Effector CD8-positive, alpha-beta T cell (primary cell): ENCODE measurements around the gene SMIM15.
"Not testable (repeated sequence)": the region's sequence is repeated elsewhere in the genome, so short reads cannot be mapped to it uniquely, and the experiment has no call there.

Source experiments
- DNase-seq: peaks from one replicate; lab custom pipeline; 2025; lab: John Stamatoyannopoulos, UW
- total RNA-seq, 4 experiments: gene quantifications; one replicate each; lab custom pipeline; 2026; lab: John Stamatoyannopoulos, UW

SMIM15 gene, protein sequence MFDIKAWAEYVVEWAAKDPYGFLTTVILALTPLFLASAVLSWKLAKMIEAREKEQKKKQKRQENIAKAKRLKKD
- total RNA-seq = 25.0 to 44.9 (median 35.6) reads per million in 4 experiments

DNA sequence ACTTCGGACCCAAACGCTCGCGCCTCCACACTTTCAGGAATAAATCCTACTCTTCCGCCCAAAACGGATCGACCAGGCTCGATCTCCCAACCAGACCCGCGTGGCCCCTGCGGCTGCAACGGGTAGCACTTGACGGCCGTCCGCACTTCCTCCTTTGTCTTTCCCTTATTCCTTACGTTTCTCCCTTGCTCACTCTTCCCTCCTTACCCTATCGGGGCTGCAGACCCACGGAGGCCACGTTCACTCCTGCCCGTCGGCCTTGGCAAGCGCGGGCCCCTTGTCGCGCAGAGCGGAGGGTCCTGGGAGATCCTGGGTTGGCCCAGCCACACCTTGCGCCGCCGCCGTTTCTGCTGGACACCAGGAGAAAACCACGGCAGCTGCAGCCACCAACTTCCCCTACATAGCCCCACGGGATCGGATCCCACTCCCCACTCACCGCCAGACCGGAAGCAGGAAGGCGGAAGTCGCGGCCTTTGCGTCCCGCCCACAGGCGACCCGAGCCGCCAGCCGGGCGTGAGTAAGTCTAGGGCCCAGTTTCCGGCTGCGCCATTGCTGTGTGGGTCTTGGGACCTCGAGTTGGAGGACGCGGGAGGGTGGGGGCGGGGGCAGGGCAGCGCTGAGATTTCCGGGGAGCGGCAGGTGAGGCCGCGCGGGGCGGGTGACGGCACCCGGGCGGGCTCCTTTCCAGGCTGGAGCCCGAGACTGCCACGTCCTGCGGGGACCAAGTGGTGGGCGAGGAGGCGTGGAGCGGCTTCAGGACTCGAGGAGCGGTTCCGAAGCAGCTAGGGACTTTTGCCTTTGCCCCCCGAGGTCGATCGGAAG, at the start of gene SMIM15:
TSS of gene SMIM15 (minus strand) at position 459 of the 822 bp plus-strand sequence. CDS start 2,297 bp downstream, outside the sequence.
- DNase-seq = peak; percentile 60

DNA sequence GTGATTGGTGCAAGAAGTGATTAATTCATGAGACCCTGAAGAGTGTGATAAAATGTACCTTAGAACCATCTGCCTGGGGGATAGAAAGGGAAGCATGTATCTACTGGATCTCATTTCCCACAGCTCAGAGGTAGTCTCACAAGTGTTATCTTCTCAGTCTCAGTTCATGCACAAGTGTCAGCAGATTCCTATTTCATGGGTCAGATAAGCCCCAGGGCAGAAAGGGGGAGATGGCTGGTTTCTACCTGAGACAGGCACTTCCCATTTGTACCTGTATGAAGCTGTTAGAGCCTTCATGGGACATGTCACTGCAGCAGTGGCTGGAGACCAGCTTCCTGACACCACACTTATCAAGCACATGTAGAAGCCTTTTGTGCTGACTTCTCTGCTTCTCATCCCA, 45.6 kb upstream of the SMIM15 start:
- DNase-seq = no peak

DNA sequence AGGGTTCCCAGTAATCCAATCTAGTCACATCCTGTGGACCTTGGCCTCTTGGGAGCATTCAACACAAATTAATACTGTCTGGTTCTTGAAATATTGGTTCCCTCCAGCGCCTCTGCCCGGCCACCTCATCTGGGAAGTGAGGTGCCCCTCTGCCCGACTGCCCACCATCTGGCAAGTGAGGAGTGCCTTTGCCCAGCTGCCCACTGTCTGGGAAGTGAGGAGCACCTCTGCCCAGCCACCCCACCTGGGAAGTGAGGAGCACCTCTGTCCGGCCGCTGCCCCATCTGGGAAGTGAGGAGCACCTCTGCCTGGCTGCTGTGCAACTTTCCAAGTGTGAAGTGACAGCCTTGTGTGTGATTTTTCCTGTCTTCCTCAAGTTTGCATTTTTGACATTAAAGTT, 42.7 kb upstream of the SMIM15 start:
- no peak for DNase-seq

DNA sequence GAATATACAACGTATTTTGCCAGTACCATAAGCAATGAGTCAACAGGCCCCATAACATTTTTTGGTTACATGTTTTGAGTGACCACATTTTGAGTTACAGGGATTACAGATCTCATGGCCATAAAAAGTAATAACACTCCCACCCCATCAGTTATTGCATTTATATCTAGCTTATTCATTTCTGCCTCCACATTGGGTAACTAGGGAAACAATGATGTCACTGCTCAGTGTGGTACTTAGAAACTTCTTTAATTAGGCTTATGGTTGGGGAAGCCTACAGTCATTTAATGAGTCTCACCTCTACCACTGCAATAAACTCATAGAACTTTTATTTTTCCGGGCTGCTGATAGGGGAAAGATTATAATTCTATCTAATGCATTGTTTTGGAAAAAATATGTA, 39.9 kb upstream of the SMIM15 start:
- DNase-seq = no peak

DNA sequence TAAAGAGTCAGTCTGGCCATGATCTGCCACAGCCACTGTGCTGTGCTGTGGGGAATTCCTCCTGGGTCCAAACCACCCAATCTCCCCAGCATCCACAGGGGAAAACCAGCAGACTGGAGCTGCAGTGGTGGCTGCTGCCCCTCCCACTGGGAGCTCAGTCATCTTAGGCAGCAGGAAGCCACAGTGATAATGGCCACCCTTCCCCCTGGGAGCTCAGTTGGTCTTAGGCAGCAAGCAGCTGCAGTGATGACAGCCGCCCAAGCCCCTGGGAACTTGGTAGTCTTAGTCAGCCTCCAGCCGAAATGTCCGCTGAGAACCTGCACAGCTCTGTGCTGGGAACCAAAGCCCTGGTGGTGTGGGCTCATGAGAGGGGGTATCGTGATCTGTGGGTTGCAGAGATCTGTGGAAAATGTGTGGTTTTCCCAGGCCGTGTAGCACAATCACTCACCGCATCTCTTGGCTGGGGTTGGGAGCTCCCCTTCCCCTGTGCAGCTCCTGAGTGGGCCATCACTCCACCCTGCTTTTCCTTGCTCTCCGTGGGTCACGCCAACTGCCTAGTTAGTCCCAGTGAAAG, 38.4 kb upstream of the SMIM15 start:
- no peak for DNase-seq

DNA sequence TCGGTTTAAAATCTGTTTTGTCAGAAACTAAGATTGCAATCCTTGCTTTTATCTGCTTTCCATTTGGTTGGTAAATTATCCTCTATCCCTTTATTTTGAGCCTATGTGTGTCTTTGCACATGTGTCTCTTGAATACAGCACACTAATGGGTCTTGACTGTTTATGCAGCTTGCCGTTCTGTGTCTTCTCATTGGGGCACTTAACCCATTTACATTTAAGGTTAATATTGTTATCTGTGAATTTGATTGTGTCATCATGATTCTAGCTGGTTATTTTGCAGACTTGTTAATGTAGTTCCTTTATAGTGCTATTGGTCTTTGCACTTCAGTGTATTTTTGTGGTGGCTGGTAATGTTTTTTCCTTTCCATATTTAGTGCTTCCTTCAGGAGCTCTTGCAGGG, 36.3 kb upstream of the SMIM15 start:
- DNase-seq = no peak

DNA sequence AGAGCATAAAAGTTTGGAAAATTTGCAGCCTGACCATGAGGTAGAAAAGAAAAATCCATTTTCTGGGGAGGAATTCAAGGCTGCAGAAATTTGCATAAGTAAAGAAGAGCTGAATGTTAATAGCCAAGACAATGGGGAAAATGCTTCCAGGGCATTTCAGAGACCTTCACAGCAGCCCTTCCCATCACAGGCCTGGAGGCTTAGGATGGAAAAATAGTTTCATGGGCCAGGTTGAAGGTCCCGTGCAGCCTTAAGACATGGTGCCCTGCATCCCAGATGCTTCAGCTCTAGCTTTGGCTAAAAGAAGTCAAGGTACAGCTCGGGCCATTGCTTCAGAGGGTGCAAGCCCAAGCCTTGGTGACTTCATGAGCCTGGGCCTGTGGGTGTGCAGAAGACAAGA, 25.6 kb upstream of the SMIM15 start:
- DNase-seq = not testable (repeated sequence)

DNA sequence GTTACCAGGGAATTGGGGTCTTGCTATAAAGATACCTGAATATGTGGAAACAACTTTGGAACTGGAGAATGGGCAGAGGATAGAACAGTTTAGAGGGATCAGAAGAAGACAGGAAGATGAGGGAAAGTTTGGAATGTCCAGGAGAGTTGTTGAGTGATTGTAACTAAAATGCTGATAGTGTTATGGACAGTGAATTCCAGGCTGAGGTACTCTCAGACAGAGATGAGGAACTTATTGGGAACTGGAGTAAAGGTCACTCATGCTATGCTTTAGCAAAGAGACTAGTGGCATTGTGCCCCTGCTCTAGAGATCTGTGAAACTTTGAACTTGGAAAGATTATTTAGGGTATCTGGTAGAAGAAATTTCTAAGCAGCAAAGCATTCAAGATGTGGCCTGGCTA, 25.1 kb upstream of the SMIM15 start:
- DNase-seq = not testable (repeated sequence)

DNA sequence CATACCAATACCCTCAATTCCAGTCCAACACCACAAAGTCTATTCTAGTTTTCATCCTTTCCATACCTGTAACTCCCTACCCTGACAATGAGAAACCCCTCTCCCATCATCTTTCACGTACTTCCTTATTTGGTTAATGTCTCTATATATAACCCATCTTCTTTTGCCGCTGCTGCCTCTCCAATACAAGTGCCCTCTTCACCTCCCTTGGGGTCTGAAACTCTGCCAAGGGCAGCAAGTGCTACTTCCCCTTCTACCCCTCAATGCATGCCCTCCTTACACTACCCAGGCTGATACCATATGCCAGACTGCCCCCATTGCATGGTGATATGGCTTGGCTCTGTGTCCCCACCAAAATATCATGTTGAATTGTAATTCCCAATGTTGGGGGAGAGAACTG, 24.4 kb upstream of the SMIM15 start:
- DNase-seq = no peak

DNA sequence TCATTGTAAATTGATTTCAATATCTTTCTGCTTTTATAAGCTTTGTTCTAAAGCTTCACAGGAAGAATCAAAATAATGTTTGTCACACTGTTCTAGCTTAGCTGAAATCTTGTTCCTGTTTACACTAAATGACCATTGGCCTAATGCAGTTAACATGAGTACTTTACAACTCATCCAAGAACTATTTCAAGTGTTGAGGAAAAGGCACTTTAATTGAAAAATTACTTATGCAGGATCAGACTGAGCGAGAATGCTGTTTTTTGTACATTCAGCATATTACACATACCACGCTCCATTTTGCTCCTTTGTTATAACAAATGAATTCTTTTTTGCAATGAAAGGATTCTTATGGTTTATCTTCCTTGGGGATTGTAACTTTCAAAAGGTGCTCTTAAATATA, 22.4 kb upstream of the SMIM15 start:
- DNase-seq = no peak

DNA sequence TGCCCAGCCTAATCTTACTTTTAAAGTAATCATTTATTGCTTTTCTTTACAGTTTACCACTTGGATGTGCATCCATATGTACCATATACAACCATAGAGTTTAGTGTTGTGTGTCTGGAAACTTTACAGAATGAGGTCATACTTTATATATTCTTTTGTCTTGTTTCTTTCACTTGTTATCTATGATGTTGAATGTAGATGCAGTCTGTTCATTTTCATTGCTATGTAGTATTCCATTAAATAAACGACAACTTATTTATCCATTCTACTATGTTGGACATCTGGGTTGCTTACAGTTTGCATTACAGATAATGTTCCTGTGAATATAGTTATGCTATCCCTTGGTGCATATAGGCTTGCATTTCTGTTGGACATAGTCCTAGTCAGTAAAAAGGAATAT, 21.3 kb upstream of the SMIM15 start:
- no peak for DNase-seq

DNA sequence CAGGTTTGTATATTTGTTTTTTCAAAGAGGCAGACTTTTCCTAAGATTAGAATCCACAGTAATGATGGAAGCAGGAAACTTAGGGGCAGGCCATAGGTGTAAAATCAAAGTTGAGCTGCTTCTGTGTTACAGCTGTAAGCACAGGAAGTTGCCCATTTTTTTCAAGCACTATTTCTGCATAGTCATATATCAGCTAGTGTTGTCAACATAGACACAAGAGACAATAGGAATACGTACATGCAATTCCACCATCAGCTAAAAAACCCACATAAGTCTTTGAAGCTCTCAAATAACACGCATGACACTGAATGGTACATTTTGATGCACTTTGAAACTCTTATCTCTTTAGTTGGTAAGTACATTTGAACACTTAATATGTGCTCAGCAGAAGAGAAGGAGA, 20.2 kb upstream of the SMIM15 start:
- no peak for DNase-seq

DNA sequence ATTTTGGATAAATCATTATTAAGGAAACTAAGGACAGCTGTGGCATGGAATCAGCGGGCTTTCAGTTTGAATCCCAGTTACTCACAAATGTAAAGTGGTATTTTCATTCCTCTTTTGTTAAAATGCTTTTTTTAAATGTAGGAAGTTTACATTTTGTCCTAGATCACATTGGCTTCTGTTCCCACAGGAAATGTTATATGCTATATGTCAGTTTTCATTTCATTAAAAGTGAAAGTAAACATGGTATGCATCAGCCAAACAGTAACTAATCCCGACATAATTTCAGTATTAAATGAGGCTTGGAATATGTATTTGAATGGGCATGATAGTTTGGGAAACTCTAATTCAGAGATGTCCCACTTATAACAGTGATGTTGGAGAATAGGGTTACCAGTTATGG, 18.6 kb upstream of the SMIM15 start:
- DNase-seq = no peak

DNA sequence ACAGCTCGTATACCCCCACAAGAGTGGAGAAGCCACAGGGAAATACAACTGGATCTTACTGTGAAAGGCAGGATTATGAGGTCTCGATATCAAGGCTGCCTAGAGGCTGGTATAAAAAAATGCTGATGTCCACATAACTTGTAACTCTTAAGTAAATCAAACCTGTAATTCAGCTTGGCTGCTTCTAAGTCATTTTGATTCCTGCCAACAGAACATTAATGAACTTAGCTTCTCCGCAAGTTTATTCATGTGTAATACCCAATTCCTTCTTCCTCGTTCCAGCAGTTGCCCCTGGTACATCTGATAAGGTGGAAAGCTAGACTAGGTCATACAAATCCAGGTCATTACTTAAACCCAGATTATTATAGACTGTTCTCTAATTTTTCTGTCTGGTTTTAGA, 16.4 kb upstream of the SMIM15 start:
- no peak for DNase-seq

DNA sequence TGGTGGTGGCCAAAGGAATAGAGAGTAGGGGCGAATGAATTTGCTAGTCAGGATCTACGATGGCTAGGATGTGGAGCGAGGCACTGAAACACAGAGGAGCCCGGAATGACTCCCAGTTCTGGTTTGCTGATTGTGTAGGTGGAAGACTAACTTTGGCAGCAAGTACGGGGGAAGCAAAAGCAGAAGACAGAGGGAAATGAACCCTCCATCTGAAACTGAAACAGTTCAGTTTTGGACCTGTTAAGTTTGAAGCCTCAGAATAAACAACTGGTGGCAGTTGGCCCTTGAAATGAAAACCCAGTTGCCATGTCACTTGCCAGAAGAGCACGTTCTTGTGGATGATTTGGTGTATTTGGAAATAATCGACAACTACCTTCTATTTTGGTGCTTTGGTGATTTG, 15.4 kb upstream of the SMIM15 start:
- DNase-seq = no peak

DNA sequence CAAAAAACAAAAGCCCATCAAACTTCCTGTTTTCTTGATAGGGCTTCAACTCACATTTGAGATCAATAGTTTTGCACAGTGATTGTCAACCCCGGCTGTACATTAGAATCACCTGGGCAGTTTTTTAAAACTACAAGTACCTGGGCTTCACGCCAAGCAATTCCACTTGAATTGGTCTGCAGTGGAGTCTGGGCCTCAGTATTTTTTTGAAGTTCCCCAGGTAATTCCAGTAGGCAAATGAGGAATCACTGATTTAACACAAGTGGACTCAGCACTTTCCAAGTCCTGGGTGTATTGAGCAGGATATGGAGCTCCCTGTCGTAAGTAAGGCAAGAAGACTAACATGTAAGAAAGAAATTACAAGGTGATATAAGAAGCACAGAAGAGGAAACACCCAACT, 14.8 kb upstream of the SMIM15 start:
- no peak for DNase-seq

DNA sequence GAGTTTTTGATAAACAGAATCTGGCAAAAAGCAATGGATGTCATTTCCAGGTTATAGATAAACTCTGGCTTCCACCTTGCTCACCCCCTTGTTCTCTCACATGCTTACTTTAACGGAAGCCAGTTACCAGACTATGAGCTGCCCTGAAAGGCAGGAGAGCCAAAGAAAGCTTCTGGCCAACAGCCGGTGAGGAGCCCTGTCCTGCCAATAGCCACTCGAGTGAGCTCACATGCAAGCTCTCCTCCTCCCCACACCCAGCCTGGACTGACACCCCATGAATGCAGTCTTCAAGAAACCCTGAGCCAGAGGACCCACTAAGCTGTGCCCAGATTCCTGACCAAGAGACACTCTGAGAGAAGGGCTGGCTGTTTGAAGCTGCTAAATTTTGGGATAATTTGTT, 14.4 kb upstream of the SMIM15 start:
- DNase-seq = no peak

DNA sequence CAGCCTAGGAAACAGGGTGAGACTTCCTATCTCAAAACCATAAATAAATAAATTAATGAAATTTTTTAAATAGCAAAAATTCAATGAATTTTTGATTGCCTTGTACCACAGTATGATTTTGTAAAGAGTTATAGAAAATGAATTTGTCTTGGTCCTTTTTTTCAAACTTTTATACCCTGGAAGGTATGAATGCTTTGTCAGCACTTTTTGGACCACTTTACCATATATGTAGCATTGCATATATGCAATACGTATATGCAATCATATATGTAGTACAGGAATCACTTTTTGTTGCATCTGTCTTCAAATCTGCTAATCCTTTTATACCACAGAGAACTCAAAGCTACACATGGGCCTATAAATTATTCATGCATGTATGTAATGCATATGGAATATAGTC, 9.2 kb upstream of the SMIM15 start:
- DNase-seq = no peak

DNA sequence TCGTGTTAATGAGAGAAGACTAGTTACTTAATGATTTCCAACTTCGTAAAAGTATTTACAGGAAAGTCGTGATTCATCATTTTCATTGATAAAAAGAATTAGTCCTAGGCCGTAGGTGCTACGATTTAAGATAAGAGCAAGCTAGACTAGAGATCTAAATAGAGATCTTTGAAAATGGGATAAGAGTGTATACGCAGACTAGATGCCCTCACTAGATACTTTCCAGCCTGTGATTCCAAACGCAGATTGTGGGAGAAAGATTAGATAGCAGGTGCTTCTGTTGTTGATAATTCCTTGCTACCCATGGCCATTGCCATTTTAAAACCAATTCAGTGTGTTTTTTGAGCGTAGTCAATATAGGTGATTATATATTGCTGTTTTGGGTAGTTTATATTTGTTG, 6.7 kb upstream of the SMIM15 start:
- no peak for DNase-seq

DNA sequence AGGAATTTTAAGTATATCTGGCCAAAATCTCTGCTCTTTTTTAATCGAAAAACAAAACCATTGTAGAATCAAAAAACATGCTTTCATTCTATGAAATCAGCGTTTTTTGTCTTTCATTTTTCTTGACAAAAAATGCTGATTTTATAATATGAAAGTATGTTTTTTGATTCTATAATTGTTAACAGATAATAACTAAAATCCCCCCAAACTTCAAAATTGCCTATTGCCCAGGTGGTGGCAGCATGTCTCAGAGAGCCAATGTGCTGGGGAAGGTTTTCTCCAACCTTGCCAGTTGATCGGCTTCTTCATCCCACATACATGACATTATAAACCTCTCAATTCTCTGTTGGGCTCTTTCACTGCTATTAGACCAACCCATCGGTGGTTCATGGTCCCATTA, 5.1 kb upstream of the SMIM15 start:
- no peak for DNase-seq

DNA sequence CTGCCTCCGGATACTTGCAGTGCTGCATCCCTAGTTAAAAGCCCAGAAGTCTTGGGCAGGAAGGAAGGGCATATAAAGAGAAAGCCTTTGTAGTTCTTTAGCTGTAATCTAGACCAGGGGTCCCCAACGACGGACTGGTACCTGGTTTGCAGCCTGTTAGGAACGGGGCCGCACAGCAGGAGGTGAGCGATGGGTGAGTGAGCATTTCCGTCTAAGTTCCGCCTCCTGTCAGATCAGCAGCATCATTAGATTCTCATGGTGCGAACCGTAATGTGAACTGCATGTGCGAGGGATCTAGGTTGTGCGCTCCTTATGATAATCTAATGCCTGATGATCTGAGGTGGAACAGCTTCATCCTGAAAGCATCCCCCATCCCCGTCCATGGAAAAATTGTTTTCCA, 1.6 kb upstream of the SMIM15 start:
- DNase-seq = no peak

DNA sequence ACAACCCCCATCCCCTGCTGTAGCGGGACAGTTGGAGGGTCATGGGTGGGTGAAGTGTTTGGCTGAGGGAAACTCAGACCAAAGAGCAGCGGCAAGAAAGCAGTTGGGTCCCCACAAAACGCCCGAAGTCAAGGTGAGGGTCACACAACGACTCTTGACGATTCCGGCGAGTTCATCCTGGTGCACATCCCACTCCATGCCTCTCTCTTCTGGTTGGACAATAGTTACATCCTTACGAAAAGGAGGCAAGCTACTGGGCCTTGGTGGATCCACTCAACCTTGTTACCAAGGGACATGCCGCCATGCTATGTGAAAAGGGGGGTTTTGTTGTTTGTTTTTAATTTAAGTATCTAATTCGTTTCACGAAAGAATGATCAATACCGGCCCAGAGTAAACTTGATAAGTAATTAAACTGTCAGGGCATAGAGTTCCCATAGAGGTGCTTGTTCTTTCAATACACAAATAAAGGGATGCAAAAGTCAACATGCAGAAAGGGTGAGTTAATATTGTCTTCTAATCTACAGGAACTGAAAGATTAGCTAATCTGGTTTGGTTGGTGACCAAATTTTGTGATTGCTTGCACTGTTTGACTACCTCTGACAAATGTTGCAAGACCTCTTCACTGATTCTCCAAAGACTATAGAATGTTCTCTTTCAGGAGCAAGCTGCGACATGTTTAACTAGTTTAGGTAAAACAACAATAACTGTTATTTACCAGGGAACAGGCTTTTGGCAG, 732 bp upstream of the SMIM15 start:
- DNase-seq = no peak

DNA sequence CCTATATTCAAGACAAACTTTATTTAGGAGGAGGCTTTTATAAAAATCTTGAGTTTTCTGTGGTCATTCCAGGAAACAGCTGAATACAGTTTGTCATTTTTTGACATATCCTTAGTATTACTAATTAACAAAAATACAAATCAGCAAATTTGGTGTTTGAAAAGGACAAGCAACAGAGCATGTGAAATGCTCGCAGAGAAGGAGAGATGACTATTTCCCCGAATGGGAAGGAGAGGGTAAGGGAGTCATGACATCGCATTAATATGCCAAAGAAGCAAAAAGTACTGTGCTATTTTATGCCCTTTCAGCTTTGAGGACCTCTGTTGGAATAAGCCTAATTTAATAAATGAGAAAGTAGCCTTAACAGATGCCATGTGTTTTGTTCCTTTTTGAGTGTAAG, 1.8 kb downstream of the SMIM15 start:
- no peak for DNase-seq
